SK-N-SH (cell line): ENCODE results near the gene RAPGEF4. TPM values are rescaled to one million over a fixed set of nuclear protein-coding genes. Genes with fewer than 3 reads are reported as not detected.

Experiments
- CTCF ChIA-PET: fragments of 300-600, 350-600 bp; formaldehyde crosslinking; extraction: SDS; loops from one replicate; lab custom pipeline; 2021; lab: Yijun Ruan, JAX
- POLR2A ChIA-PET: fragments of 350-600 bp; sonication (Branson Sonifier 250); formaldehyde crosslinking; extraction: SDS; loops from one replicate; lab custom pipeline; 2020; ENCODE audit warnings: antibody characterized with exemption, inconsistent platforms; lab: Yijun Ruan, JAX
- DNase-seq: peaks from one replicate; pipeline ENCODE4 v3.0.0; 2012
- H2AFZ ChIP-seq: fragments of 200-600 bp; sonication (generic); 2 replicates; pipeline ENCODE4 v1.8.1; 2016; ENCODE audit warnings: antibody characterized with exemption, mild to moderate bottlenecking, low read depth
- H3F3A ChIP-seq: fragments of 200-600 bp; sonication (generic); replicated peaks from 2 replicates; pipeline ENCODE3; 2016; ENCODE audit warnings: antibody characterized with exemption, mild to moderate bottlenecking; ENCODE audit not compliant: insufficient read depth
- H3K27ac ChIP-seq, 2 experiments: fragments of 200-500 bp in 1 of 2; fragments of 200-600 bp in 1 of 2; sonication (Bioruptor generic) in 1 of 2; sonication (generic), shearing (Covaris generic) in 1 of 2; 2 replicates each; pipeline versions ENCODE4 v1.5.1 to v1.6.1; 2014 to 2016; ENCODE audit warnings: low read depth in 2 of 2, inconsistent platforms in 1 of 2, low read length in 1 of 2, mild to moderate bottlenecking in 1 of 2, mixed read lengths in 1 of 2
- H3K27me3 ChIP-seq: fragments of 200-600 bp; sonication (generic), shearing (Covaris generic); 2 replicates; pipeline ENCODE4 v1.6.1; 2016; ENCODE audit warnings: mixed run types; ENCODE audit not compliant: insufficient read depth
- H3K36me3 ChIP-seq, 2 experiments: fragments of 200-500 bp in 1 of 2; fragments of 200-600 bp in 1 of 2; sonication (Bioruptor generic) in 1 of 2; sonication (generic) in 1 of 2; replicated peaks in 1 of 2; 2 replicates each; pipeline versions ENCODE3 to v1.5.1; 2014 to 2016; ENCODE audit warnings: low read length in 1 of 2, mild to moderate bottlenecking in 1 of 2; ENCODE audit not compliant: insufficient read depth in 2 of 2, control insufficient read depth in 1 of 2
- H3K4me1 ChIP-seq, 2 experiments: fragments of 200-500 bp in 1 of 2; fragments of 200-600 bp in 1 of 2; sonication (Bioruptor generic) in 1 of 2; sonication (generic), shearing (Covaris generic) in 1 of 2; 2 replicates each; pipeline versions ENCODE4 v1.5.1 to v1.6.1; 2014 to 2016; ENCODE audit warnings: low read depth in 1 of 2, low read length in 1 of 2, mixed run types in 1 of 2; ENCODE audit not compliant: insufficient read depth in 2 of 2, control insufficient read depth in 1 of 2
- H3K4me2 ChIP-seq: fragments of 200-600 bp; sonication (generic), shearing (Covaris generic); 2 replicates; pipeline ENCODE4 v1.6.1; 2017; ENCODE audit warnings: mixed run types
- H3K4me3 ChIP-seq, 2 experiments: fragments of 200-500 bp in 1 of 2; fragments of 200-600 bp in 1 of 2; sonication (Bioruptor generic) in 1 of 2; sonication (generic), shearing (Covaris generic) in 1 of 2; 2 replicates each; pipeline versions ENCODE4 v1.5.1 to v1.8.1; 2014 to 2016; ENCODE audit warnings: low read depth in 2 of 2, inconsistent platforms in 1 of 2, low read length in 1 of 2, mild to moderate bottlenecking in 1 of 2, mixed read lengths in 1 of 2, moderate library complexity in 1 of 2
- H3K79me2 ChIP-seq: fragments of 200-600 bp; sonication (generic); 2 replicates; pipeline ENCODE4 v1.8.1; 2017; ENCODE audit warnings: mild to moderate bottlenecking; ENCODE audit not compliant: insufficient read depth
- H3K9ac ChIP-seq: fragments of 200-600 bp; sonication (generic); 2 replicates; pipeline ENCODE4 v1.6.1; 2017; ENCODE audit warnings: mixed run types
- H3K9me2 ChIP-seq: fragments of 200-600 bp; sonication (generic); 2 replicates; pipeline ENCODE4 v1.6.1; 2017; ENCODE audit warnings: mixed run types
- H3K9me3 ChIP-seq: fragments of 200-600 bp; sonication (generic); 2 replicates; pipeline ENCODE4 v1.6.1; 2017; ENCODE audit warnings: mixed run types, mild to moderate bottlenecking, moderate library complexity
- H4K20me1 ChIP-seq: fragments of 200-600 bp; sonication (generic); 2 replicates; pipeline ENCODE4 v1.6.1; 2017; ENCODE audit warnings: mild to moderate bottlenecking, mixed run types; ENCODE audit not compliant: insufficient read depth
- ELF1 ChIP-seq: IDR thresholded peaks from 2 replicates; pipeline ENCODE4 v1.4.0; 2012
- EZH2phosphoT487 ChIP-seq: fragments of 200-600 bp; sonication (generic); IDR thresholded peaks from 2 replicates; pipeline ENCODE4 v1.6.1; 2017; ENCODE audit warnings: low read depth, mixed run types, mild to moderate bottlenecking, antibody characterized with exemption, moderate library complexity, borderline replicate concordance
- FOXM1 ChIP-seq: IDR thresholded peaks from 2 replicates; pipeline ENCODE4 v1.4.0; 2012; ENCODE audit warnings: low read depth, mild to moderate bottlenecking
- GABPA ChIP-seq: IDR thresholded peaks from 2 replicates; pipeline ENCODE4 v1.4.0; 2012; ENCODE audit warnings: low read depth, mild to moderate bottlenecking
- JUND ChIP-seq: IDR thresholded peaks from 2 replicates; pipeline ENCODE4 v1.4.0; 2012
- MEF2A ChIP-seq: IDR thresholded peaks from 2 replicates; pipeline ENCODE4 v1.4.0; 2012; ENCODE audit warnings: low read depth, borderline replicate concordance
- NFIC ChIP-seq: IDR thresholded peaks from 2 replicates; pipeline ENCODE4 v1.4.0; 2012; ENCODE audit warnings: borderline replicate concordance
- RXRA ChIP-seq: IDR thresholded peaks from 2 replicates; pipeline ENCODE4 v1.4.0; 2012; ENCODE audit warnings: low read depth, mild to moderate bottlenecking, borderline replicate concordance
- SMC3 ChIP-seq: IDR thresholded peaks from 2 replicates; pipeline ENCODE4 v1.6.1; 2012; ENCODE audit warnings: low read depth, low read length, improper control_type of control experiment
- TAF1 ChIP-seq: IDR thresholded peaks from 2 replicates; pipeline ENCODE4 v1.6.1; 2012; ENCODE audit warnings: low read depth, mild to moderate bottlenecking, low read length, moderate library complexity, borderline replicate concordance
- TCF12 ChIP-seq: IDR thresholded peaks from 2 replicates; pipeline ENCODE4 v1.4.0; 2012
- TEAD4 ChIP-seq: IDR thresholded peaks from 2 replicates; pipeline ENCODE4 v1.4.0; 2012; ENCODE audit warnings: mild to moderate bottlenecking, borderline replicate concordance; ENCODE audit not compliant: insufficient read depth
- WGBS: methylation state at CpG from one replicate; pipeline ENCODE4 v1.1.6; 2017; ENCODE audit warnings: low lambda C conversion rate; 5-methylcytosine and 5-hydroxymethylcytosine counted together
- polyA plus RNA-seq, 3 experiments: library from polyadenylated mRNA; depleted of rRNA; stranded (reverse); fragments of >200 nt; gene quantifications; 2 replicates each; pipeline ENCODE4 v1.2.3, GENCODE V29; 2012
- TF ChIP-seq, protein P1 (sequence below): IDR thresholded peaks from 2 replicates; pipeline ENCODE4 v1.4.0; 2012; ENCODE audit warnings: low read depth, borderline replicate concordance
- TF ChIP-seq, protein P2 (sequence below): fragments of 150-350 bp; IDR thresholded peaks from 2 replicates; pipeline ENCODE4 v1.6.1; 2017; ENCODE audit warnings: antibody characterized with exemption, low read length, low read depth, borderline replicate concordance
- TF ChIP-seq, protein P3 (sequence below): IDR thresholded peaks from 2 replicates; pipeline ENCODE4; 2012

The RAPGEF4 gene
- polyA plus RNA-seq, 1 of the 3 experiments (the other 2 are of a cell fraction) = 0.30 TPM

DNA sequence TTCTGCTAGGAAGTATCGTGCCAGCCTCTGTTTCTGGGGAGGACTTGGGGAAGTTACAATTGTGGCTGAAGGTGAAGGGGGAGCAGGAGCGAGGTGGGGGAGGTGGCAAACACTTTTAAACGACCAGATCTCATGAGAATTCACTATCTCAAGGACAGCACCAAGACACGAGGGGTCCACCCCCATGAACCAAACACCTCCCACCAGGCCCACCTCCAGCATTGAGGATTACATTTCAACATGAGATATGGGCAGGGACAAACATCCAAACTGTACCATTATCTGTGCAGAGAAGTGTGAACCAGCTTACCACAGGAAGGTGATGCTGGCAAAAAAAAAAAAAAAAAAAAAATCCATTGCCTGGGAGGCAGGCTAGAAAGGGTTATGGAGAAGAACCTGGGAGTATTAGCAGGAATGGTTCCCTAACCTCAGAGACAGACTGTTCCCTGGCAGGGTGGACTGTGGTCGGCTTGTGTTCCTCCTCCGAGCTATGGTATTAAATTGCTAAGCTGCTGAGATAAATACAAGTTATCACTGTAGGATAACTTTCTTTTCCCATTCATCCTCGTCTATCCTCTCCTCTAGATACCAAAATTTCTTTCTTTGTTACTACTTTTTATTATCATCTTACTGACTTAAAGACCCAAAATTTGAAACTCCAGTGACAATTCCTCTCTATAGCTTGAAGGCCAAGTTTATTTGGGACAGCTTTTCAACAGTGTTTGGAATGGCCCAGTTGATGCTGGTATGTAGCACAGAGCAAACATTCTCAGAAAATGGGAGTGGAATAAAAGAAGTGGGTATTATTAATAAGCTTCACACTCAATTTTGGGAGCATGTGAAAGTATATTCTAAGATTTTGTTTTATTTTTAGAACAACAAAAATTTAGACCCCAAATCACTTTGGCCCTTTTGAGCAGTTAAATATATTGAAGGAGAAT lies 266.3 kb downstream of the RAPGEF4 start:
- TF ChIP-seq EZH2phosphoT487 = no peak
- TF ChIP-seq RXRA = no peak
- TF ChIP-seq MEF2A = no peak
- no peak for TF ChIP-seq ELF1
- no peak for TF ChIP-seq FOXM1
- TF ChIP-seq, protein P1, sequence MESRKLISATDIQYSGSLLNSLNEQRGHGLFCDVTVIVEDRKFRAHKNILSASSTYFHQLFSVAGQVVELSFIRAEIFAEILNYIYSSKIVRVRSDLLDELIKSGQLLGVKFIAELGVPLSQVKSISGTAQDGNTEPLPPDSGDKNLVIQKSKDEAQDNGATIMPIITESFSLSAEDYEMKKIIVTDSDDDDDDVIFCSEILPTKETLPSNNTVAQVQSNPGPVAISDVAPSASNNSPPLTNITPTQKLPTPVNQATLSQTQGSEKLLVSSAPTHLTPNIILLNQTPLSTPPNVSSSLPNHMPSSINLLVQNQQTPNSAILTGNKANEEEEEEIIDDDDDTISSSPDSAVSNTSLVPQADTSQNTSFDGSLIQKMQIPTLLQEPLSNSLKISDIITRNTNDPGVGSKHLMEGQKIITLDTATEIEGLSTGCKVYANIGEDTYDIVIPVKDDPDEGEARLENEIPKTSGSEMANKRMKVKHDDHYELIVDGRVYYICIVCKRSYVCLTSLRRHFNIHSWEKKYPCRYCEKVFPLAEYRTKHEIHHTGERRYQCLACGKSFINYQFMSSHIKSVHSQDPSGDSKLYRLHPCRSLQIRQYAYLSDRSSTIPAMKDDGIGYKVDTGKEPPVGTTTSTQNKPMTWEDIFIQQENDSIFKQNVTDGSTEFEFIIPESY = no peak
- TF ChIP-seq, protein P2, sequence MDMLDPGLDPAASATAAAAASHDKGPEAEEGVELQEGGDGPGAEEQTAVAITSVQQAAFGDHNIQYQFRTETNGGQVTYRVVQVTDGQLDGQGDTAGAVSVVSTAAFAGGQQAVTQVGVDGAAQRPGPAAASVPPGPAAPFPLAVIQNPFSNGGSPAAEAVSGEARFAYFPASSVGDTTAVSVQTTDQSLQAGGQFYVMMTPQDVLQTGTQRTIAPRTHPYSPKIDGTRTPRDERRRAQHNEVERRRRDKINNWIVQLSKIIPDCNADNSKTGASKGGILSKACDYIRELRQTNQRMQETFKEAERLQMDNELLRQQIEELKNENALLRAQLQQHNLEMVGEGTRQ = no peak
- no peak for TF ChIP-seq GABPA
- TF ChIP-seq TCF12 = no peak
- no peak for TF ChIP-seq SMC3
- TF ChIP-seq TAF1 = no peak
- no peak for TF ChIP-seq NFIC
- TF ChIP-seq, protein P3, sequence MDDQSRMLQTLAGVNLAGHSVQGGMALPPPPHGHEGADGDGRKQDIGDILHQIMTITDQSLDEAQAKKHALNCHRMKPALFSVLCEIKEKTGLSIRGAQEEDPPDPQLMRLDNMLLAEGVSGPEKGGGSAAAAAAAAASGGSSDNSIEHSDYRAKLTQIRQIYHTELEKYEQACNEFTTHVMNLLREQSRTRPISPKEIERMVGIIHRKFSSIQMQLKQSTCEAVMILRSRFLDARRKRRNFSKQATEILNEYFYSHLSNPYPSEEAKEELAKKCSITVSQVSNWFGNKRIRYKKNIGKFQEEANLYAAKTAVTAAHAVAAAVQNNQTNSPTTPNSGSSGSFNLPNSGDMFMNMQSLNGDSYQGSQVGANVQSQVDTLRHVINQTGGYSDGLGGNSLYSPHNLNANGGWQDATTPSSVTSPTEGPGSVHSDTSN = no peak
- TF ChIP-seq TEAD4 = no peak
- no peak for TF ChIP-seq JUND
- H3K9ac ChIP-seq = no peak overlapping the region
- no peaks in the 10 kb centered on the region for H3K79me2 ChIP-seq
- no peak overlapping the region for H2AFZ ChIP-seq
- 73% methylated on average over 7 of the region's 7 CpGs for WGBS
- no peaks in the 10 kb centered on the region for H3K9me2 ChIP-seq
- H3K27me3 ChIP-seq = no peaks in the 10 kb centered on the region
- no peaks in the 10 kb centered on the region for H4K20me1 ChIP-seq
- no peak for DNase-seq
- H3F3A ChIP-seq = no peaks in the 10 kb centered on the region
- no peak overlapping the region for H3K4me2 ChIP-seq
- no peak overlapping the region for H3K4me3 ChIP-seq
- H3K4me1 ChIP-seq = peaks cover 0 to 2% of the 10 kb centered on the region in 2 experiments; a peak in 2 of 4 replicates
- H3K36me3 ChIP-seq = no peaks in the 10 kb centered on the region
- POLR2A ChIA-PET = no interaction called here
- no peaks in the 10 kb centered on the region for H3K9me3 ChIP-seq
- CTCF ChIA-PET = interaction anchor here (2.4 kb wide), 1 partner anchor 25 kb away, joined by 12 read pairs; no protein-coding TSS in a partner anchor
- H3K27ac ChIP-seq = no peak overlapping the region; a peak in 1 of 4 replicates
